ES-I3 (cell line): ENCODE results near the gene DCDC1.
"Not testable (repeated sequence)": the region's sequence is repeated elsewhere in the genome, so short reads cannot be mapped to it uniquely, and the experiment has no call there.

Source experiments
- H3K36me3 ChIP-seq: 2 replicates; pipeline ENCODE4 v1.6.1; 2013; ENCODE audit warnings: mild to moderate bottlenecking, low read length, control low read depth, moderate library complexity; ENCODE audit not compliant: insufficient read depth
- H3K4me1 ChIP-seq: 2 replicates; pipeline ENCODE4 v1.6.1; 2013; ENCODE audit warnings: mild to moderate bottlenecking, control low read depth, low read length; ENCODE audit not compliant: insufficient read depth
- H3K9ac ChIP-seq: 2 replicates; pipeline ENCODE4 v1.6.1; 2013; ENCODE audit warnings: low read depth, mild to moderate bottlenecking, low read length, moderate library complexity
- H3K9me3 ChIP-seq: 2 replicates; pipeline ENCODE4 v1.6.1; 2013; ENCODE audit warnings: mild to moderate bottlenecking, low read length, moderate library complexity; ENCODE audit not compliant: control insufficient read depth, insufficient read depth

The DCDC1 gene

DNA sequence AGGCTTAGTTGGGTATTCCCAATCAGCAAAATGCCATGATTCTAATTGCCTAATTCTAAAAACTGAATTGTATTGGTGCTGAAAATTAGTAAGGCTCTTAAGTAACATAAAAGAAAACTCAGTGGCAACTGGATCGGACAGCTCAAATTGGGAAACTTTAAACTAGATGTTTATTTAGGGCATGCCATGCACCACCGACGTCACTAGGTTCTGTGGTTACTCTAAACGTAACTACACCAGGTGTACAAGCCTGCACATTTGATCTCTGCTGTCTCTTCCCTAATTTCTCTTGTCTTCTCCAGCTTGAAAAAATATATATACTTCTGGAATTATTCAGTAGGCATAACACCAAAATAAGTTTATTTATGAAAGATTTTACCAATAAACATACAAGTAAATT is 378.2 kb downstream of the DCDC1 start:
- Histone ChIP-seq H3K4me1 (no peaks in the 10 kb centered on the region), H3K9ac (no peak overlapping the region), H3K36me3 (no peaks in the 10 kb centered on the region), H3K9me3 (no peaks in the 10 kb centered on the region)

GRCh38 chr11:30990625-30991296 is 378.8 kb downstream of the DCDC1 start:
- Histone ChIP-seq H3K4me1 (no peaks in the 10 kb centered on the region), H3K36me3 (no peaks in the 10 kb centered on the region), H3K9ac (no peak overlapping the region), H3K9me3 (no peaks in the 10 kb centered on the region)

GRCh38 chr11:30987819-30988218 is 381.7 kb downstream of the DCDC1 start:
- H3K9ac ChIP-seq, result no peak overlapping the region

DNA sequence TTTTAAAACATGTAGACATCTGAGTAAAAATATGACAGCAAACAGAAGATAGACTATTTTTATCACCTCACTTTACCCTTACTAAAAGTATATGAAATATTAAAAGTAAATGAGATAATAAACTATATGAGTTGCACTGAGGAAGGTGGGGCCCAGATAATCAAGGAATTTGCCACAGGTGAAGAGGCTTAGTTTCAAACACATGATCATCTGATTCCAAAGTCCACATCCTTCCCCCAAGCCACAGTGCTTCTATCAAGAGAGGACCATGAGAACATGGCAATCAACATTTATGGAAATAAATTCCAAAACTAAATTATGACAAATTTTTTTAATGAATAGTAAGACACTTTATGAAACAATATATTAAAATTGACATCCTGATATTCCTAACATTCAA is 384.0 kb downstream of the DCDC1 start:
- Histone ChIP-seq H3K36me3 (no peaks in the 10 kb centered on the region), H3K9ac (no peak overlapping the region), H3K4me1 (peaks cover 3% of the 10 kb centered on the region; the same call in 1 of the 2 replicates), H3K9me3 (no peaks in the 10 kb centered on the region)

More at GRCh38 chr11:30987819-30988218, 381.7 kb downstream of the DCDC1 start:
- H3K4me1 ChIP-seq, result peaks cover 3% of the 10 kb centered on the region; the same call in 1 of the 2 replicates
- H3K9me3 ChIP-seq, result no peaks in the 10 kb centered on the region
- no peaks in the 10 kb centered on the region for H3K36me3 ChIP-seq

DNA sequence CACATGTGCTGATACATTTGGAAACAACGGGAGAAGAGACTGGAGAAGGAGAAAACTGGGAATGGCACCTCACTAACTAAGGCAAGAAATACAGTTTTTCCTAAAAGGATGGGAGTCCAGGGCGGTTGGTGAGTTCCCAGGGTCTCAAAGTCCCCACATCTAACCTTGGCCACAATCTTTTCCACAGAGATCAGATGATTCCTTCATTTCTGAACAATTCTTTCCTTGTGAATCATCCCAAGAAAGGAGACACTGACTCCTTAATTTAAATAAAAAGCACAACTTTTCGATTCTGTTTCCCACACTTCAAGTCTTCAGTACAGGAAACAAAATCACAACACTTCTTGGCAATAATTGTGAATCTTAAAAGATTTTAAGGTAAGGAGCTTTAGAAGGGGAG is 384.7 kb downstream of the DCDC1 start:
- H3K9me3 ChIP-seq, result no peaks in the 10 kb centered on the region
- H3K36me3 ChIP-seq, result no peaks in the 10 kb centered on the region
- no peak overlapping the region for H3K9ac ChIP-seq
- H3K4me1 ChIP-seq, result peaks cover 3% of the 10 kb centered on the region; the same call in 1 of the 2 replicates

GRCh38 chr11:30984442-30984816 is 385.1 kb downstream of the DCDC1 start:
- H3K36me3 ChIP-seq, result no peaks in the 10 kb centered on the region
- no peaks in the 10 kb centered on the region for H3K9me3 ChIP-seq
- H3K4me1 ChIP-seq, result peaks cover 3% of the 10 kb centered on the region; the same call in 1 of the 2 replicates
- H3K9ac ChIP-seq, result no peak overlapping the region

DNA sequence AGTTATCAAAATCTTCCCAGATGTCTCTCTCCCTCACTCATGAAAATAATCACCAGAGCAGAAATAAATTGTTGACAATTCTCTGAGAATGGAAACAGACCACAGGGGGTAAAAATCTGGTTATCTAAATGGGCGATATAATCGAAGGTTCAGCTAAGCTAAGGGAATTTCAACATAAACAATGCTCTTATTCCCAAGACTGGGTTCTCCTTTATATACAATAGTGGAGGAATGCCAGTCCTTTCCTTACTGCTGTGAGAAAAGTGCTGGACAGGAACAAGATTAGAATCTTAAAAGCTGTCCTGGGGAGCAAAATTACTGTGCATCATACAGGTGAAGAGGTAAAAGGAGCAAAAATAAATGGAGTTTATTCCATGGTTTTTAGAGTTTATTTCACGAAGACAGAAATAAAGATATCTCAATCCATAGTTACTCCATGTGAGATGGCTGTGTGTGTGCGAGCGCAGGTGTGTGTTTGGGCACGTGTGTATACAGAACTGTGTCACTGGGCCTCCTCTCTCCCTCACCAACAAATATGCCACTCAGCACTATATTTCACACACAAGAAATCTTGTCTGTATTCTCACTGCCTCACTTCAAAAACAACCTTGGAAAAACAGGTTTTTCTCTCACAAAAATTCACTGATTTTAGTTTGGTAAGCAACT is 385.6 kb downstream of the DCDC1 start:
- H3K4me1 ChIP-seq, result peaks cover 3% of the 10 kb centered on the region; the same call in 1 of the 2 replicates
- no peak overlapping the region for H3K9ac ChIP-seq
- no peaks in the 10 kb centered on the region for H3K9me3 ChIP-seq

DNA sequence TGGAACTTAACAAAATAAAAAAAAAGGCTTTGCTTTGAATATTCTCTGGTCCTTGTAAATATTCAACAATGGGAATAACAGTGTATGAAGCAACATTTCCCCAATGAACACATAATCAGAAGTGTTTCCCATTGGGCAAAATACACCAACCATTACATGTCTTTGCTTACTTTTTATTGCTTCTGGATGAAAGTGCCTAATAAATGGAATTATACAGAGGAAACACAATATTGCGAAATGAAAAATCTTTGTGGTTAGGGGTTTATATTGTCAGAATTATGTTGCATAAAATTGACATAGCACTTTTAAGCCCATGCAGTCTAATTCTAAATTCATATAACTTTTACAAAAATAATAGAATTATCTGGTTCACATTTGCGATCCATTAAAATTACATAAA is 386.4 kb downstream of the DCDC1 start:
- no peak overlapping the region for H3K9ac ChIP-seq
- H3K9me3 ChIP-seq, result no peaks in the 10 kb centered on the region
- H3K4me1 ChIP-seq, result peaks cover 3% of the 10 kb centered on the region; the same call in 1 of the 2 replicates
- no peaks in the 10 kb centered on the region for H3K36me3 ChIP-seq

More for the DNA sequence above, 385.6 kb downstream of the DCDC1 start:
- H3K36me3 ChIP-seq, result no peaks in the 10 kb centered on the region

DNA sequence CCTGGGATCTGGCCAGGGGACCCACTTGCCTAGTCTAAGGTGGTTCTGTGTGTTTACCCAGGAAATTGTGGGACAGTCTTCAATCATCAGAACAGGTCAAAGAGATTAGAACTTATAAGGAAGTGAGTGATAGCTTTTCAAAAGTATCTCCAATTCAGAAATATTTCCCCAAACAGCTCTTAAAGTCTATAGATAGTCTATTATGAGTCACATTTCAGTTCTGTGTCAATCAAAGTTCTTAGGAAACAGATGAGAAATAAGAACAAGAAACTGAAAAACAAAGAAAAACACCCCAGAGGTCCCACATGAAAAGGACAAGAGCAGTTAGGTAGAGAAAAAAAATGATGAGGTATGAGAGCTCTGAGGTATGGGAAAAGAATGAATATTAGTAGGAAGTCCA is 402.0 kb downstream of the DCDC1 start:
- Histone ChIP-seq H3K9ac (no peak overlapping the region), H3K36me3 (no peaks in the 10 kb centered on the region), H3K9me3 (no peaks in the 10 kb centered on the region), H3K4me1 (no peaks in the 10 kb centered on the region)

DNA sequence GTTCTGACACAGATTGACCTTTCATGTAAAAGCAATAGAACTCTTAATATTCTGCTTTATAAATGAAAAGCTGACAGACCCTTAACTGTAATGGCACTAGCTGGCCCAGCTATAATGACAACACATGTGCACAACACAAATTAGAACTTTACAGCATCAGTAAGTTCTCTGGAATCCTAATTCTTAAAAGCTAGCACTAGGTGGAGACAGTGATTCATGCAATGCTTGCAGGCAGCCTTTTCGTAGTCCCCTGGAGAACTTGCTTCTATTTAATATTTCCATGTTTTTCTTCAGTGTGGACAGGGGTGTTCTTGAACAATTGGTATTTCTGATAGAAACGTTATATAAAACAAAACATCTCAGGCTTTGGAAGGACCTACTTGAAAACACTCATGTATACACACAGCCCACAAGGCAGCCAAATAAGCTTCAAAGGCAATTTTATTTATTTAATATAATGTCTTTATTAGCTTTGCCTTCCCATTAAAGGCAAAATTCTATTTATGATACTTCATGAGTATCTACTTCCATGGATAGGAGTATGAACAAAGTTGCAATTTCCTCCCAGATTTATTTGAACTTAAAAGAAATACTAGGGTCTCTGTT is 409.0 kb downstream of the DCDC1 start:
- H3K9ac ChIP-seq, result no peak overlapping the region
- no peaks in the 10 kb centered on the region for H3K4me1 ChIP-seq
- H3K36me3 ChIP-seq, result no peaks in the 10 kb centered on the region
- H3K9me3 ChIP-seq, result no peaks in the 10 kb centered on the region

DNA sequence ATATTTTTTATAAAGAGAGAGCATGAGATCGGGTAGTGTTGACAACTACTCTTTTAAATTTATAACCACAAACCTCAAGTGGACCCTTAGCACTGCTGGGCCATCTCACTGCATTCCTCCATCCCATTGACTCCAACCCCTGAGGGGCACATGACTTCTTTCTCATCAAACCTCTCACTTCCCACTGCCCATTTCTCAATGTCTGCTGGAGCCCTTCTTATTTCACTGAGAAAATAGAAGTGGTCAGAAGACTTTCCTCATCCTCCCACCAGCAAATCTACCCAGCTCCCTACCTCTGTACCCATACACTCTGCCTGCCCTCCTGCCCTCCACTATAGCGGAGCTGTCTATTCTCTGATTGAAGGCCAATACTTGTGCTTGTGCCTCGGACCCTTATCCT is 412.8 kb downstream of the DCDC1 start:
- Histone ChIP-seq H3K9me3 (no peaks in the 10 kb centered on the region), H3K4me1 (no peaks in the 10 kb centered on the region), H3K9ac (no peak overlapping the region), H3K36me3 (no peaks in the 10 kb centered on the region)

DNA sequence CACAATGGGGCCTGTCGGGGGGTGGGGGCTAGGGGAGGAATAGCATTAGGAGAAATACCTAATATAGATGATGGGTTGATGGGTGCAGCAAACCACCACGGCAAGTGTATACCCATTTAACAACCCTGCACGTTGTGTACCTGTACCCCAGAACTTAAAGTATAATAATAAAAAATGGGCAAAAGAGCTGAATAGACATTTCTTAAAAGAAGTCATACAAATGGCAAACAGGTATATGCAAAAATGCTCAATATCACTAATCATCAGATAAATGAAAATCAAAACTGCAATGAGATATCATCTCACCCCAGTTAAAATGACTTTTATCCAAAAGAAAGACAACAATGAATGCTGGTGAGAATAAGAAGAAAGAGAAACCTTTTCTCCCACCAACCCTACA is 419.7 kb downstream of the DCDC1 start:
- H3K36me3 ChIP-seq, result no peaks in the 10 kb centered on the region
- no peaks in the 10 kb centered on the region for H3K4me1 ChIP-seq
- no peak overlapping the region for H3K9ac ChIP-seq
- no peaks in the 10 kb centered on the region for H3K9me3 ChIP-seq

GRCh38 chr11:30947715-30948114 is 421.8 kb downstream of the DCDC1 start:
- H3K36me3 ChIP-seq, H3K9ac ChIP-seq, H3K9me3 ChIP-seq, H3K4me1 ChIP-seq: not testable (repeated sequence)

- Histone ChIP-seq H3K9ac (no peak overlapping the region), H3K4me1 (no peaks in the 10 kb centered on the region), H3K36me3 (no peaks in the 10 kb centered on the region), H3K9me3 (no peaks in the 10 kb centered on the region)
Observed at GRCh38 chr11:30938810-30939209, 430.7 kb downstream of the DCDC1 start.

- Histone ChIP-seq H3K9me3 (no peaks in the 10 kb centered on the region), H3K9ac (no peak overlapping the region), H3K36me3 (no peaks in the 10 kb centered on the region), H3K4me1 (no peaks in the 10 kb centered on the region)
Observed at GRCh38 chr11:30938171-30938570, 431.4 kb downstream of the DCDC1 start.
